Measurements from ENCODE around the gene NEUROD6.

GRCh38 chr7:31314781-31315180 lies 25.7 kb downstream of the NEUROD6 start:
- TF ChIP-seq MAX (CRISPR knock-in tag; IDR thresholded peaks at IDR 0.05) (no peak), CTCF (IDR thresholded peaks at IDR 0.05) (no peak), HMGXB4 (CRISPR knock-in tag; IDR thresholded peaks at IDR 0.05) (no peak)
